Lower leg skin (tissue), 4 donors: ENCODE data around the gene TAL1. TPM values are rescaled to one million over a fixed set of nuclear protein-coding genes. Genes with fewer than 3 reads are reported as not detected.

ENCODE experiments used
- DNase-seq, 2 donors: peaks; one replicate each; pipeline ENCODE4 v3.0.0-alpha.2; 2019; ENCODE audit warnings: low spot score in 2 of 2
- H3K4me3 ChIP-seq: fragments of 200-600 bp; sonication (generic); 2 replicates; pipeline ENCODE4 v1.5.1; 2017; ENCODE audit warnings: mild to moderate bottlenecking, low read depth; ENCODE audit not compliant: poor library complexity, severe bottlenecking
- POLR2A ChIP-seq, 2 donors: fragments of 450-650 bp; IDR thresholded peaks; one replicate each; pipeline ENCODE4 v1.6.1; 2016 to 2017; ENCODE audit warnings: antibody characterized with exemption in 2 of 2, mild to moderate bottlenecking in 1 of 2, moderate library complexity in 1 of 2
- WGBS, 2 donors: methylation state at CpG; one replicate each; pipeline ENCODE4 v1.1.5; 2018; 5-methylcytosine and 5-hydroxymethylcytosine counted together
- intact Hi-C: fragments of 100-400 bp; cut with DNase I; formaldehyde crosslinking; loops from one replicate; pipeline ENCODE4 v1.15.0; 2023; ENCODE audit warnings: low total_unique reads
- total RNA-seq, 4 donors: library from RNA; depleted of rRNA; stranded (reverse); fragments of >200 nt; gene quantifications; one replicate each; pipeline ENCODE4 v1.1.0, GENCODE V29; 2016
- TF ChIP-seq, protein P1 (sequence below), 3 donors: fragments of 450-650 bp; IDR thresholded peaks; one replicate each; pipeline ENCODE4 v1.5.1; 2016; ENCODE audit warnings: antibody characterized with exemption in 3 of 3, mild to moderate bottlenecking in 3 of 3, moderate library complexity in 2 of 3

Gene TAL1
- total RNA-seq, 4 donors from 2014 or later: 0.76 to 4.7 (median 2.0) TPM

DNA sequence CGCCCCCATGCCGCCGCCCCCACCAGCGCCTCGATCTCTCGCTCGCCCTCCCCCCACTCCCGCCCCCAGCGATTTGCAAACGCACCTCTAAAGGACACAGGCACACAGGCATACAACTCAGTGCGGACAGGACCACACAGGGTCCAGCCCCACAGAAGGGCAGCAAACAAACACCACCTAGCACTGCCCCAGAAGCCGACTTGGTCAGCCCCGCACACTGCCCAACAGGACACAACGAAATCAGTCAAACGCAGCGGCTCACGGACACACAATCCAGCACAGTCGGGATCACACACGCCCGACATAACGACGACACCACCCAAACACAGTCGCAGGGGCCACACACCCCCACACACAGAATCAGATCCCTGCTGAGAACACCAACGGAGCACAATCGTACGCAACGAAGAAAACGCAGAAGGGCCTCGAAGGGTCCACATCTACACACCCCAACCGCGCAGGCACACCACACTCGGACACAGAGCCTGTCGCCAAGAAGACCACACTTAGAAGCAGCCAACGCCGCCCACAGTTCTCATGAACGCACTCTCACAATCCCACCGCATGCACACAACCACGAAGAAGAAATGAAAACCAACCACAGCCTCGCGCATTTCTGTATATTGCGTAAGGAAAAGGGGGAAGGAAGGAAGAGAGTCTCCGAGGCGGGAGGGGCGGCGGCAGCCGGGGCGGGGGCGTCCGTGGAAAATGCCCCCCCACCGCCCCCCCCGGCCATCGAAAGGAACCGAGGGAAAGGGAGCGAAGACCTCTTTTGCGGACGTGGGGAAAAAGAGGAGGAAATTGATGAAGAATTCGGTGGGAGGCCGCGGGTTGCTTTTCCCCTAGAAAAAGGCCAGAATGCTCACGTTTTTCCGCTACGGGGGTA is 481 bp downstream of the TAL1 start:
- WGBS, 2 donors: 2 to 6% methylated on average over 53 to 60 of the region's 62 CpGs
- intact Hi-C loops: loop anchor here (5.0 kb wide), 1 partner anchor 1039 kb away; no protein-coding TSS in a partner anchor
- peak in 1 of 2 donors; percentile 85 for DNase-seq

DNA sequence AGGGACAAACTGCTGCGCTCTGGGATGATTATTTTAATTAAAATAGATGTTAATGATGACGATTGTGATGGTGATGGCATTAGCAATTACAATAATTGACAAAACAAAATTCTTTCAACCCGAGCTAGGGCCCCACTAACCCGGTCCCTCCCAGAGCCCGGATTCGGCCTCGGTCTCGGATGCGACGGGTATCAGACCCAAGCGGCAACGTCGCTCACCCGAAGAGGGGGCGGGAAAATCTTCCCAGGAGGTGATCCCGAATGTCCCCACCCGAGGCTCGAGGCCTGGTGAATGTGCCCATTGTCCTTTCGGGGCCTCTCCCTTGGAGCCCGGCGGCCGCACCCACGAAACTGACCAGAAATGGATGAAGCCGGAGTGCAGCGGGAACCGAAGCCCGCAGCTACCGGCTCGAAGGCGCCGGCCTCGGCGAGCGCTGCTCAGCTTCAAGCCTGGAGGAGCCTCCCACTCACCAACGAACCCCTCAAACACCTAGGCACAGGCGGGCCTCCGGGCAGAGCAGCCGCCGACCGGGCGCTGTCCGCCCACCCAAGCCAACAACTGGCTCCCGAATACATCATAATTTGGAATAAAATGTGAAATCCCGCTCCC is 1.2 kb downstream of the TAL1 start:
- DNase-seq: peak in 1 of 2 donors; percentile 85
- intact Hi-C loops: loop anchor here (5.0 kb wide), 1 partner anchor 1038 kb away; no protein-coding TSS in a partner anchor
- H3K4me3 ChIP-seq: peak overlapping the region; percentile 0
- TF ChIP-seq, protein P1, sequence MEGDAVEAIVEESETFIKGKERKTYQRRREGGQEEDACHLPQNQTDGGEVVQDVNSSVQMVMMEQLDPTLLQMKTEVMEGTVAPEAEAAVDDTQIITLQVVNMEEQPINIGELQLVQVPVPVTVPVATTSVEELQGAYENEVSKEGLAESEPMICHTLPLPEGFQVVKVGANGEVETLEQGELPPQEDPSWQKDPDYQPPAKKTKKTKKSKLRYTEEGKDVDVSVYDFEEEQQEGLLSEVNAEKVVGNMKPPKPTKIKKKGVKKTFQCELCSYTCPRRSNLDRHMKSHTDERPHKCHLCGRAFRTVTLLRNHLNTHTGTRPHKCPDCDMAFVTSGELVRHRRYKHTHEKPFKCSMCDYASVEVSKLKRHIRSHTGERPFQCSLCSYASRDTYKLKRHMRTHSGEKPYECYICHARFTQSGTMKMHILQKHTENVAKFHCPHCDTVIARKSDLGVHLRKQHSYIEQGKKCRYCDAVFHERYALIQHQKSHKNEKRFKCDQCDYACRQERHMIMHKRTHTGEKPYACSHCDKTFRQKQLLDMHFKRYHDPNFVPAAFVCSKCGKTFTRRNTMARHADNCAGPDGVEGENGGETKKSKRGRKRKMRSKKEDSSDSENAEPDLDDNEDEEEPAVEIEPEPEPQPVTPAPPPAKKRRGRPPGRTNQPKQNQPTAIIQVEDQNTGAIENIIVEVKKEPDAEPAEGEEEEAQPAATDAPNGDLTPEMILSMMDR (IDR thresholded peaks at IDR 0.05): no peak
- no peak for TF ChIP-seq POLR2A (IDR thresholded peaks at IDR 0.05)
- WGBS, 2 donors: 9 to 12% methylated on average over 35 to 44 of the region's 44 CpGs

More for the DNA sequence above, 481 bp downstream of the TAL1 start:
- peak overlapping the region; percentile 0 for H3K4me3 ChIP-seq
- TF ChIP-seq, protein P1 (IDR thresholded peaks at IDR 0.05): no peak
- TF ChIP-seq POLR2A (IDR thresholded peaks at IDR 0.05): no peak

DNA sequence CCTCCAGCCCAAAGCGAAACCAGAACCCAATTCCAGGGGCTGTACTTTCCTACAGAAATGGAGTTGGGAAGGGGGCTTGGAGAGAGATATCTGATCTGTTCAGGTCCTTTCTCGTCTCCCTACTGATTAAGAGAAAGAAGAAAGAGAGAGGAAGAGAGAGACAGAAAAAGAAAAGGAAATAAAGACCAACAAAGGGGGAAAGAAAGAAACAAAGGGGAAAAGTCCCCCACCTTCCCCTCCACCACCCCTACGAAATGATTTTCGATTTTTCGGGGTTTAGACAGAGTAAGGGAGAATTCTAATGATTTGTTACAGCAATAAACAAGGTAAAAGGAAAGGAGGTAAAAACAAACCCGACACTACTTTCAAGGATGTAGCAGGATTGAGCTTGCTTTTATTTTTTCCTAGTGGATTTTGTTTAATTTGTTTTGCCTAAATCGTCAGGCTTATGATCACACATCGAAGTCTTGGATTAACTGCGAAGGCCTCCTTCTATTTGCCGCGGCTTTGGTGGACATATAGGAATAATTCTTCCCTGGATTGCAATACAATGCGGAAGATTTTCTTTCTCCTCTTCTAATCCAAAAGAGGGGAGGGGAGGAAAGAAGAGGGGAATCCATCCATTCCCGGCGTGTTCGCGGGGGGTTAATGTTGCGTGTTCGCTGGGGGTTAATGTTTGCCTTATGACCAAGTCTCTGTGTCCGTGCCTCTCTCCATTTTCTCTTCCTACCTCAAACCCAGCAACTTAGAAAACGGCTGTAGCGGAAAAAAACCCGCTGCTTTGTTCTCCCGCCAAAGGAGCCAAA is 1.9 kb downstream of the TAL1 start:
- WGBS, 2 donors: 17 to 21% methylated on average over 23 of the region's 23 CpGs
- H3K4me3 ChIP-seq: no peak overlapping the region
- intact Hi-C loops: loop anchor here (5.0 kb wide), 1 partner anchor 1038 kb away; no protein-coding TSS in a partner anchor
- no peak for TF ChIP-seq POLR2A (IDR thresholded peaks at IDR 0.05)
- TF ChIP-seq, protein P1 (IDR thresholded peaks at IDR 0.05): no peak
- DNase-seq: peak in 1 of 2 donors; percentile 14

DNA sequence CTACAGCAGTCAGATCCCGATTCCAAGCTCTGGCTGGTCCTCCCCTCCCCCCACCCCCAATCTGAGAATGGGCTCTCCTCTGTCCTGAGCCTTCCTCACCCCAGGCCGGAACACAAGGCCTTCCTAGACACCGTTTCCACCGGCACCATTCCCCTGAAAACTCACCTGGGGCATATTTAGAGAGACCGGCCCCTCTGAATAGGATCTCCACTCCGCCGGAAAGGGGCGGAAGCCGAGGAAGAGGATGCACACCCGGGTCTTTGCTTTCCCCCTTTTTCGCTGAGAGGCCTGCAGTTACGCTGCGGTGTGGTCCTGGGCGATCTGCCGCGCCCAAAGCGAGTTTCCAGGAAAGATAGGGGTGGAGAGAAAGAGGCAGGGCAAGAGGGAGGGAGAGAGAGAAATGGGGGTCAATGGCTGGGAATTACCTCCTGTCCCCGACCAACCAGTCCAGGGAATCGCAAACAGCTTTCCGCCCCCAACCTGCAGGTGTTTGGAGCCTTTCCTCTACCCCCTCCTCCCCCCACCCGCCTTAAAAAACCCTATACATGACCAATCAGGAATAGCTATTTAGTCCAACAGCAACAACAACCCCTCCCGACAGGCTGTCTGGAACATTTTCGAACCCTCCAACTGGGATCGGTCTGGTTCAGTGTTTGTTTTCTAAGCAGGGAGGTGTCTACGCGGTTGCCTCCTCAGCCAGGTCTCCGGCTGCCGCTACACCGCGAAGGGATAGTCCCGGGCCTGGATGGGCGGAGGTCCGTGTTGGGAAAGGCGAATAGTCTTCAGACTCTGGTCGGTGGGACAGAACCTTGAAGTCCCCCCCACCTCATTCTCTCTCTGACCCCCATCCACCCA is 2.8 kb downstream of the TAL1 start:
- peak in 1 of 2 donors; percentile 86 for DNase-seq
- 23 to 29% methylated on average over 35 of the region's 35 CpGs for WGBS, 2 donors
- TF ChIP-seq POLR2A (IDR thresholded peaks at IDR 0.05): no peak
- TF ChIP-seq, protein P1 (IDR thresholded peaks at IDR 0.05): no peak
- no peak overlapping the region for H3K4me3 ChIP-seq
- intact Hi-C loops: no loop called here

DNA sequence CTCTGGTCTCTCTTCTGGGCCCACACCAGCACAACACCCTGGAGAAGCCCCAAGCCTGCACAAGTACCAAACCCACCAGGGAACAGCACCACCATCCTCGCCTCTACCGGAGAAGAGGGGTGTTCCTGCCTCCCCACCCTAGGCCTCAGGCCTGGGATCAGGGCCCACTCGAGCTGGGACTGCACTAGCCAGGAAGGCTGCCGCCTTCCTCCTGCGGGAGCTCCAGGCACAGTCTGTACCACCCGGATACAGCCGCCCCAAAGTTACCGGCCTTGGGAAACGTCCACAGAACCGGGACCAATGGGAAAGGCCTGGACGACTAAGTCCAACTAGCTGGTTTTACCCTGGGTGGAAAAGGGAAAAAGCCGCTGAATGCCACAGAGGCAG is 3.4 kb downstream of the TAL1 start:
- DNase-seq: peak in 1 of 2 donors; percentile 85
- 55 to 68% methylated on average over 12 of the region's 12 CpGs for whole genome bisulfite sequencing, 2 donors
- intact Hi-C loops: no loop called here

More for the DNA sequence above, 3.4 kb downstream of the TAL1 start:
- TF ChIP-seq, protein P1 (IDR thresholded peaks at IDR 0.05): no peak
- TF ChIP-seq POLR2A (IDR thresholded peaks at IDR 0.05): no peak
- no peak overlapping the region for H3K4me3 ChIP-seq
